GM12865 (cell line): ENCODE data around the gene GJB2.
A peak's percentile ranks its signal among the peaks of the same experiment; 100 is the strongest.

Experiments used
- DNase-seq: peaks from one replicate; pipeline ENCODE4 v3.0.0; 2010; ENCODE audit warnings: low read depth
- H3K4me3 ChIP-seq: 2 replicates; pipeline ENCODE4 v1.5.1; 2011; ENCODE audit warnings: mild to moderate bottlenecking, low read depth, low read length, control low read depth
- CTCF ChIP-seq: IDR thresholded peaks from 2 replicates; pipeline ENCODE4 v1.5.1; 2011; ENCODE audit warnings: low read length, control low read depth, low read depth, inconsistent platforms; ENCODE audit not compliant: insufficient read depth; ENCODE audit errors: missing control alignments

Gene GJB2

GRCh38 chr13:20177049-20177831 lies 15.5 kb downstream of the GJB2 start:
- no peak overlapping the region for H3K4me3 ChIP-seq
- DNase-seq: no peak
- no peak for TF ChIP-seq CTCF

- no peak overlapping the region for H3K4me3 ChIP-seq
- TF ChIP-seq CTCF: no peak
- no peak for DNase-seq
Measured at GRCh38 chr13:20175907-20176652, 16.7 kb downstream of the GJB2 start.

- no peak for DNase-seq
- no peak overlapping the region for H3K4me3 ChIP-seq
- no peak for TF ChIP-seq CTCF
Measured at GRCh38 chr13:20175406-20175794, 17.3 kb downstream of the GJB2 start.

GRCh38 chr13:20174656-20175405 lies 17.9 kb downstream of the GJB2 start:
- no peak for TF ChIP-seq CTCF
- H3K4me3 ChIP-seq: no peak overlapping the region
- peak; percentile 90 for DNase-seq

GRCh38 chr13:20173116-20173746 lies 19.5 kb downstream of the GJB2 start:
- no peak for TF ChIP-seq CTCF
- DNase-seq: no peak
- no peak overlapping the region for H3K4me3 ChIP-seq

- DNase-seq: no peak
- no peak for TF ChIP-seq CTCF
- H3K4me3 ChIP-seq: no peak overlapping the region
Measured at GRCh38 chr13:20171364-20171763, 21.4 kb downstream of the GJB2 start.
